Measurements from ENCODE around the gene CHIA.
A peak's percentile ranks its signal among the peaks of the same experiment; 100 is the strongest.

The CHIA gene

GRCh38 chr1:111271464-111271801 lies 19.2 kb upstream of the CHIA start:
- Mint-ChIP-seq H3K4me1 (ENCODE audit: low read depth in 2 of 2) (peaks cover 3 to 8% of the 10 kb centered on the region in 2 donors), H3K27me3 (peaks cover 36 to 48% of the 10 kb centered on the region in 2 donors), H3K27ac (no peak overlapping the region), H3K9me3 (no peaks in the 10 kb centered on the region), H3K36me3 (ENCODE audit: insufficient read depth) (no peaks in the 10 kb centered on the region), H3K4me3 (peak overlapping the region in 1 of 2 donors; percentile 43)
- ATAC-seq (replicated peaks), result no peak
- no peak for DNase-seq

GRCh38 chr1:111272081-111272480 lies 18.6 kb upstream of the CHIA start:
- Mint-ChIP-seq H3K9me3 (no peaks in the 10 kb centered on the region), H3K36me3 (ENCODE audit: insufficient read depth) (no peaks in the 10 kb centered on the region), H3K27me3 (peaks cover 36 to 48% of the 10 kb centered on the region in 2 donors), H3K4me3 (no peak overlapping the region), H3K27ac (no peak overlapping the region), H3K4me1 (ENCODE audit: low read depth in 2 of 2) (peaks cover 3 to 8% of the 10 kb centered on the region in 2 donors)
- DNase-seq (no peak), ATAC-seq (replicated peaks) (no peak)

- no peak for DNase-seq
These were observed 16.0 kb upstream of the CHIA start for GRCh38 chr1:111274653-111275052.

DNA sequence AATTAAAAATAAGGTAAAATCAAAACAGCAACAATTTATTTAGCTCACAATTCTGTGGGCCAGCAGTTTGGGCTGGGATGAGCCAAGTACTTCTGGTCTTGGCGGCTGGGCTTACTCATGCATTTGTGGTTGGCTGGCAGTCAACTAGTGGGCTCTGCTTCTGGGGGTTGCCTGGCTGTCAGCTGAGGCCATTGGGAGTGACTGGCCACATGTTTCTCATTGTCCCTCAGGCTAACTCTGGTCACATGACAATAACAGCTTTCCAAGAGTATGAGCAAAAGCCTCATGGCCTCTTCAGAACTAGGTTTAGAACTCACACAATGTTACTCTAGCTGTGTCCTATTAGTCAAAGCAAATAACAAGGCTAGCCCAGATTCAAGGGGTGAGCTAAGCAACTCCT lies 15.6 kb upstream of the CHIA start:
- Mint-ChIP-seq H3K4me1 (ENCODE audit: low read depth in 2 of 2) (peaks cover 8 to 10% of the 10 kb centered on the region in 2 donors), H3K4me3 (no peak overlapping the region), H3K27ac (peak overlapping the region in 1 of 2 donors; percentile 38), H3K9me3 (no peaks in the 10 kb centered on the region), H3K36me3 (ENCODE audit: insufficient read depth) (no peaks in the 10 kb centered on the region), H3K27me3 (peaks cover 38 to 48% of the 10 kb centered on the region in 2 donors)
- DNase-seq (no peak), ATAC-seq (replicated peaks) (peak; percentile 17)

More at GRCh38 chr1:111274653-111275052, 16.0 kb upstream of the CHIA start:
- Mint-ChIP-seq H3K4me3 (peak overlapping the region; percentile 1 to 18), H3K36me3 (ENCODE audit: insufficient read depth) (no peaks in the 10 kb centered on the region), H3K27me3 (peaks cover 40 to 50% of the 10 kb centered on the region in 2 donors), H3K27ac (peak overlapping the region in 1 of 2 donors; percentile 1), H3K4me1 (ENCODE audit: low read depth in 2 of 2) (peaks cover 8 to 10% of the 10 kb centered on the region in 2 donors), H3K9me3 (no peaks in the 10 kb centered on the region)
- ATAC-seq (replicated peaks), result peak; percentile 19

DNA sequence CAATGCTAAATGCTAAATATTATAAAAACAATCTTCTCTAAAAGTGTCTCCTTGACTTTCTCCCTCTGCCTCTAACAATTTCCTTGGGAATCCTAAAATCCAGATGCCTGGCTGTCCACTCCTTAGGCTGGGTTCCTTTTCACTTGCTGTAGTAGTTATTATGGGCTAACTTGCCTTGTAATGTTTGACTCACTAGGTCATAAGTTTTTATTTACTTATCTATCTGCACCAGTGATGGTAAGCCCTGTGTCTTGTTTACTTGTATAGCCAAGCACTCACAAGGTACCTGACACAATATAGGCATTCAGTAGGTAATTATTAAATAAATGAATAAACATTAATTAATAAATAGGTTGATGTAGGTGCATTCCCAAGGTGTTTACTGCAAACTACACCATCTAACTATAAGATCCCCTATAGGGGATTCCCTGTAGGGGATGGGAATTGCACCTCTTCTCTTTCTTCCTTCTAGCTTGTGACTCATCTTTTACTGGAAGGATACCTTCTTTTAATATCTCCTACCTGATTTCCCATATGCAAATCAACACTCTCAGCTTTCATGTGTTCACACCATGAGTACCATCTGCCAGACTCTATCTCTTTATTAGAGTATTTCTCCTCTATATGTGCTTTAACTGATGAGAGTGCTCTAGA lies 14.7 kb upstream of the CHIA start:
- no peak for ATAC-seq (replicated peaks)
- DNase-seq, result no peak
- Mint-ChIP-seq H3K27ac (peak overlapping the region in 1 of 2 donors; percentile 38), H3K36me3 (ENCODE audit: insufficient read depth) (no peaks in the 10 kb centered on the region), H3K4me1 (ENCODE audit: low read depth in 2 of 2) (peaks cover 5 to 10% of the 10 kb centered on the region in 2 donors), H3K4me3 (no peak overlapping the region), H3K27me3 (peaks cover 30 to 40% of the 10 kb centered on the region in 2 donors), H3K9me3 (no peaks in the 10 kb centered on the region)

- H3K27ac Mint-ChIP-seq, result no peak overlapping the region
- ATAC-seq (replicated peaks), result no peak
These were observed 11.5 kb upstream of the CHIA start for GRCh38 chr1:111279144-111279543.

GRCh38 chr1:111280267-111280666 lies 10.4 kb upstream of the CHIA start:
- H3K4me3 Mint-ChIP-seq, result no peak overlapping the region
- peaks cover 0 to 7% of the 10 kb centered on the region in 2 donors for H3K4me1 Mint-ChIP-seq (ENCODE audit: low read depth in 2 of 2)
- no peaks in the 10 kb centered on the region for H3K36me3 Mint-ChIP-seq (ENCODE audit: insufficient read depth)
- H3K9me3 Mint-ChIP-seq, result no peaks in the 10 kb centered on the region
- peaks cover 9 to 11% of the 10 kb centered on the region in 2 donors for H3K27me3 Mint-ChIP-seq
- no peak for ATAC-seq (replicated peaks)
- DNase-seq, result no peak
- no peak overlapping the region for H3K27ac Mint-ChIP-seq

More at GRCh38 chr1:111279144-111279543, 11.5 kb upstream of the CHIA start:
- no peak for DNase-seq
- Mint-ChIP-seq H3K9me3 (no peaks in the 10 kb centered on the region), H3K27me3 (peaks cover 9 to 11% of the 10 kb centered on the region in 2 donors), H3K4me3 (no peak overlapping the region), H3K4me1 (ENCODE audit: low read depth in 2 of 2) (peaks cover 2 to 10% of the 10 kb centered on the region in 2 donors), H3K36me3 (ENCODE audit: insufficient read depth) (no peaks in the 10 kb centered on the region)

- H3K27me3 Mint-ChIP-seq, result peaks cover 9 to 11% of the 10 kb centered on the region in 2 donors
- H3K4me1 Mint-ChIP-seq (ENCODE audit: low read depth in 2 of 2), result peaks cover 0 to 7% of the 10 kb centered on the region in 2 donors
- H3K4me3 Mint-ChIP-seq, result no peak overlapping the region
- H3K27ac Mint-ChIP-seq, result no peak overlapping the region
- no peaks in the 10 kb centered on the region for H3K36me3 Mint-ChIP-seq (ENCODE audit: insufficient read depth)
- DNase-seq (no peak), ATAC-seq (replicated peaks) (no peak)
- no peaks in the 10 kb centered on the region for H3K9me3 Mint-ChIP-seq
These were observed 9.2 kb upstream of the CHIA start for GRCh38 chr1:111281411-111281810.

DNA sequence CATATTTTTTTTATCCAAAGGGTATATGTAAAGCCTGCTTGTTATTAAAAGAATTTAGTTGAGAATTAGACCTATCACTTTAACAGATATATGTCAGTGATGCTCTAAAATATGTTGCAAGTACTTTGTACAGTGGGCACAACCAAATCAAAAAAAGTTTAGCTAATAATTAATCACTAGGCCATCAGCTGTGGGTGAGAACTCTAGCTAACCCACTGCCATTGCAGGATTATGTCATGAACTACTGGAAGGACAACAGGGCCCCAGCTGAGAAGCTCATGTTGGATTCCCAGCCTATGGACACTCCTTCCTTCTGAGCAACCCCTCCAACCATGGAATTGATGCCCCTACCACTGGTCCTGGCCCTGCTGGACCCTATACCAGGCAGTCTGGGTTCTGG lies 6.8 kb upstream of the CHIA start:
- no peak overlapping the region for H3K4me3 Mint-ChIP-seq
- no peak for DNase-seq
- H3K27me3 Mint-ChIP-seq, result peaks cover 5% of the 10 kb centered on the region in 2 donors
- H3K4me1 Mint-ChIP-seq (ENCODE audit: low read depth in 2 of 2), result peaks cover 0 to 5% of the 10 kb centered on the region in 2 donors
- no peaks in the 10 kb centered on the region for H3K9me3 Mint-ChIP-seq
- no peak overlapping the region for H3K27ac Mint-ChIP-seq
- H3K36me3 Mint-ChIP-seq (ENCODE audit: insufficient read depth), result no peaks in the 10 kb centered on the region
- no peak for ATAC-seq (replicated peaks)

DNA sequence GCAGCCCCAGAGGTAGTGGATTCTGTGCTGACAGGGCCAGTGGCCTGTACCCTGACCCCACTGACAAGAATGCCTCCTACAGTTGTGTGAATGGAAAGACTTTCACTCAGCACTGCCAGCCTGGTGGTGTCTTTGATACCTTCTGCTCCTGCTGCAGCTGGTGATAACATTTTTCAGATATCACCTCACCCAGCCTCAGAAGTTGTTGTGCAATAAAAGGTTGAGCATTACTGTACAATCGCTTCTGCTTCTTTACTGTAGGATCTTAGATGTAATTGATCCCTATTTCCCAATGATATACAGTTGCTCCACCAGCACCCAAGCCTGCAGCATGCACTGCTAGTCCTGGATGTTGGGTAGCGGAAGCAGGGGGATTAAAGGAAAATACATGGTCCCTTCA lies 4.8 kb upstream of the CHIA start:
- Mint-ChIP-seq H3K9me3 (no peaks in the 10 kb centered on the region), H3K4me3 (no peak overlapping the region)

DNA sequence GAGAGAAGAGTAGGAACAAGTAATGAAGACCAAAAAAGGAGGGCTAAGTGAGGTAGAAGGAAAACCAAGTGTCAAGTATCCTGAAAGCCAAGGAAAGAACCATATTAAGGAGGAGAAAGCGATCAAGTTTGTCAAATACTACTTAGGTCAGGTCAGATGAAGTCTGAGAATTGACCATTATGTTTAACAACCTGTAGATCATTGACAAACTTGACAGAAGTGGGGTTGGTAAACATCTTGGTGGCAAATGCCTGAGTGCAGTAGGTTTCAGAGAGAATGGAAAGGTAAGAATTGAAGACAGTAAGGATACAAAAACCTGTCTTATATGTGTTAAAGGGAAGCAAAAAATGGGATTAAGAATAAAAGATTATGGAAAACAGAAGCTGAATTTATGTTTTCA lies 3.7 kb upstream of the CHIA start:
- ATAC-seq (replicated peaks) (no peak), DNase-seq (no peak)
- no peaks in the 10 kb centered on the region for H3K9me3 Mint-ChIP-seq
- H3K4me3 Mint-ChIP-seq, result no peak overlapping the region
- no peaks in the 10 kb centered on the region for H3K4me1 Mint-ChIP-seq (ENCODE audit: low read depth in 2 of 2)
- no peaks in the 10 kb centered on the region for H3K27me3 Mint-ChIP-seq
- H3K36me3 Mint-ChIP-seq (ENCODE audit: insufficient read depth), result no peaks in the 10 kb centered on the region
- H3K27ac Mint-ChIP-seq, result no peak overlapping the region

More for the DNA sequence above, 4.8 kb upstream of the CHIA start:
- no peaks in the 10 kb centered on the region for H3K36me3 Mint-ChIP-seq (ENCODE audit: insufficient read depth)
- H3K27me3 Mint-ChIP-seq, result no peaks in the 10 kb centered on the region
- H3K27ac Mint-ChIP-seq, result no peak overlapping the region
- ATAC-seq (replicated peaks) (no peak), DNase-seq (no peak)
- no peaks in the 10 kb centered on the region for H3K4me1 Mint-ChIP-seq (ENCODE audit: low read depth in 2 of 2)

DNA sequence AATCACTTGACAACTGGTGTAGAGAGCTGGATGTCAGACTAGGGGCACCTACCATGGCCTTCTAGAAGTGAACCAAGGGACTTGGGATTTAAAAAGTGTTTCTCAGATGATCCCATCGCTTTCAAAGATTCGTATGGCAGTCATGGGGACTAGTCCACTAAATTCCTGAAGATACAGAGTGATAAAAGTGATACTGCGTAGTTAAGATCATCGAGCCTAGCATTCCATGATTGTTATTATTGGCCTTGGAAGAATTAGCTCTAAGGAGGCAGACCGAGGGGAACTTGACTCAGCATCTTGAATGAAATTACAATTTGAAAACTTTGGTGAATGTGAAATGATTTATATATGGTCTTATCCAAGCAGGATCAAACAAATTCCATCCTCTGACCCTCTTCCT lies 1.3 kb upstream of the CHIA start:
- Mint-ChIP-seq H3K27me3 (no peaks in the 10 kb centered on the region), H3K4me1 (ENCODE audit: low read depth in 2 of 2) (peaks cover 0 to under 1% of the 10 kb centered on the region in 2 donors), H3K27ac (no peak overlapping the region), H3K36me3 (ENCODE audit: insufficient read depth) (no peaks in the 10 kb centered on the region), H3K9me3 (no peaks in the 10 kb centered on the region), H3K4me3 (no peak overlapping the region)
- ATAC-seq (replicated peaks), result no peak
- no peak for DNase-seq

DNA sequence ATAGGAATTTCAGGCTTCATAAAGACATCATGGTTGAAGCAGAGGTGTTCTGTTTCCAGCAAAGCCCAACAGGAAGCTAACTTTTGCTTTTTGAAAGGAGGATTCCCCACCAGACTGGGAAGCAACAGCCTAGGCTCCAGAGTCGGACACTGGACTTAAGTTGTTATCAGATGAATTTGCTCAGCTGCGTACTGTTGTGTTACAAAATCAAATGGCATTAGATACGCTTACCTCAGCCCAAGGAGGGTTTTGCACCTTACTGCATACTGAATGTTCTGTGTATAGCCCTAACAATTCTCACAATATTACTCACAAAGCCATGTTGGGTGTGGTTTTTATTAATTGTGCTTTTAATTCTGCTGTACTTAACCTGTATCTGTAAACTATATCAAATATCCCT lies 547 bp upstream of the CHIA start:
- no peak for DNase-seq
- Mint-ChIP-seq H3K4me3 (no peak overlapping the region), H3K9me3 (no peaks in the 10 kb centered on the region), H3K4me1 (ENCODE audit: low read depth in 2 of 2) (peaks cover 0 to 4% of the 10 kb centered on the region in 2 donors), H3K27me3 (no peaks in the 10 kb centered on the region), H3K36me3 (ENCODE audit: insufficient read depth) (no peaks in the 10 kb centered on the region), H3K27ac (no peak overlapping the region)
- no peak for ATAC-seq (replicated peaks)

DNA sequence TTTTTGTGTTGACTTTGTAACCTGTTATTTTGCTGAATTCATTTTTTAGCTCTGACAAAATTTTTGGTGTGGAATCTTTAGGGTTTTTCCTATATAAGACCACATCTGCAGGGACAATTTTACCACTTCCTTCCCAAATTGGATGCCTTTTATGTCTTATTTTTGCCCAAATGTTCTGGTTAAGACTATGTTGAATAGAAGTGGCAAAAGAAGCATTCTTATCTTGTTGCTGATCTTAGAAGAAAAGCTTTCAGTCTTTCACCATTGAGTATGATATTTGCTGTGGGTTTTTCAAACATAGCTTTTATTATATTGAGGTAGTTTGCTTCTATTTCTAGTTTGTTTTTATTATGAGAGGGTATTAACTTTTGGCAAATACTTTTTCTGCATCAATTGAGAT lies 3.7 kb downstream of the CHIA start:
- Mint-ChIP-seq H3K4me1 (ENCODE audit: low read depth in 2 of 2) (peaks cover 0 to 4% of the 10 kb centered on the region in 2 donors), H3K4me3 (no peak overlapping the region), H3K9me3 (peaks cover 4 to 14% of the 10 kb centered on the region in 2 donors), H3K27me3 (peaks cover 0 to 25% of the 10 kb centered on the region in 2 donors), H3K27ac (no peak overlapping the region), H3K36me3 (ENCODE audit: insufficient read depth) (no peaks in the 10 kb centered on the region)
- DNase-seq (no peak), ATAC-seq (replicated peaks) (no peak)
